Measurements from ENCODE around the gene CDH22.

GRCh38 chr20:46311039-46311650 is 2.8 kb upstream of the CDH22 start:
- no peak for TF ChIP-seq POLR2A (conservative IDR thresholded peaks at IDR 0.05)
- no peak for TF ChIP-seq SP2 (IDR thresholded peaks at IDR 0.05; ENCODE audit: extremely low read depth, low read depth, low read length, poor library complexity, severe bottlenecking)
